K562 (cell line): ENCODE data around the gene MLN. TPM values are rescaled to one million over a fixed set of nuclear protein-coding genes. Genes with fewer than 3 reads are reported as not detected.
A peak's percentile ranks its signal among the peaks of the same experiment; 100 is the strongest.

Source experiments
- CREM ChIP-seq: IDR thresholded peaks from 2 replicates; pipeline ENCODE4 v1.6.1; 2014; ENCODE audit warnings: antibody characterized with exemption, low read depth
- DPF2 ChIP-seq: fragments of 450-650 bp; IDR thresholded peaks from 2 replicates; pipeline ENCODE4 v1.6.1; 2016
- E2F1 ChIP-seq: sonication (generic); formaldehyde crosslinking; IDR thresholded peaks from 2 replicates; pipeline ENCODE4 v1.8.1; 2023; ENCODE audit warnings: mild to moderate bottlenecking, missing genetic modification reagents, moderate library complexity
- ERF ChIP-seq: fragments of 450-650 bp; formaldehyde crosslinking; IDR thresholded peaks from 2 replicates; pipeline ENCODE4 v1.4.0; 2020; ENCODE audit warnings: mild to moderate bottlenecking, mixed read lengths
- FOXA1 ChIP-seq: fragments of 450-650 bp; IDR thresholded peaks from 2 replicates; pipeline ENCODE4 v1.6.1; 2016; ENCODE audit warnings: mild to moderate bottlenecking, borderline replicate concordance
- HDAC1 ChIP-seq, 2 experiments: fragments of 450-650 bp; IDR thresholded peaks; 2 replicates each; pipeline ENCODE4 v1.6.1; 2016 to 2017; ENCODE audit warnings: inconsistent platforms in 1 of 2, mild to moderate bottlenecking in 1 of 2, moderate library complexity in 1 of 2
- HDGF ChIP-seq: fragments of 450-650 bp; IDR thresholded peaks from 2 replicates; pipeline ENCODE4 v1.6.1; 2016
- ILF3 ChIP-seq: fragments of 450-650 bp; IDR thresholded peaks from 2 replicates; pipeline ENCODE4 v1.6.1; 2018; ENCODE audit warnings: antibody characterized with exemption, mild to moderate bottlenecking, moderate library complexity, borderline replicate concordance
- ILK ChIP-seq: fragments of 450-650 bp; IDR thresholded peaks from 2 replicates; pipeline ENCODE4 v1.6.1; 2016; ENCODE audit warnings: missing genetic modification characterization, low read depth, mild to moderate bottlenecking, missing compliant biosample characterization, moderate library complexity, borderline replicate concordance
- LARP7 ChIP-seq: fragments of 450-650 bp; IDR thresholded peaks from 2 replicates; pipeline ENCODE4 v1.6.1; 2016
- MAX ChIP-seq: sonication (generic); formaldehyde crosslinking; IDR thresholded peaks from 2 replicates; pipeline ENCODE4 v1.9.0; 2022; ENCODE audit warnings: mild to moderate bottlenecking, missing genetic modification reagents
- NFIC ChIP-seq: fragments of 450-650 bp; IDR thresholded peaks from 2 replicates; pipeline ENCODE4 v1.6.1; 2017; ENCODE audit warnings: mild to moderate bottlenecking, inconsistent platforms
- NRF1 ChIP-seq, 2 experiments: fragments of 450-650 bp; IDR thresholded peaks in 1 of 2; conservative IDR thresholded peaks in 1 of 2; 2 replicates each; pipeline ENCODE4 v1.6.1; 2014; ENCODE audit warnings: mild to moderate bottlenecking in 2 of 2
- OTX1 ChIP-seq: fragments of 450-650 bp; formaldehyde crosslinking; IDR thresholded peaks from 2 replicates; pipeline ENCODE4 v1.4.0; 2022; ENCODE audit warnings: mild to moderate bottlenecking
- PHF20 ChIP-seq: fragments of 450-650 bp; IDR thresholded peaks from 2 replicates; pipeline ENCODE4 v1.6.1; 2018; ENCODE audit not compliant: partially characterized antibody
- PYGO2 ChIP-seq: fragments of 450-650 bp; IDR thresholded peaks from 2 replicates; pipeline ENCODE4 v1.6.1; 2016; ENCODE audit warnings: mild to moderate bottlenecking, missing genetic modification characterization, moderate library complexity, missing compliant biosample characterization
- TBP ChIP-seq: optimal IDR thresholded peaks from 2 replicates; pipeline ENCODE3; 2011; ENCODE audit warnings: low read depth, low read length, improper control_type of control experiment
- TFAP4 ChIP-seq: sonication (generic); formaldehyde crosslinking; IDR thresholded peaks from 2 replicates; pipeline ENCODE4 v1.8.0; 2022; ENCODE audit warnings: missing genetic modification reagents, mild to moderate bottlenecking, moderate library complexity, borderline replicate concordance
- UBTF ChIP-seq, 2 experiments: IDR thresholded peaks; 2 replicates each; pipeline ENCODE4 v1.6.1; 2012; ENCODE audit warnings: improper control_type of control experiment in 2 of 2, low read depth in 2 of 2, low read length in 2 of 2, borderline replicate concordance in 1 of 2
- ZC3H4 ChIP-seq: sonication (generic); formaldehyde crosslinking; IDR thresholded peaks from 2 replicates; pipeline ENCODE4 v1.9.0; 2021; ENCODE audit warnings: missing genetic modification reagents, borderline replicate concordance
- ZNF232 ChIP-seq: sonication (generic); formaldehyde crosslinking; IDR thresholded peaks from 2 replicates; pipeline ENCODE4 v1.8.0; 2022; ENCODE audit warnings: mild to moderate bottlenecking, missing genetic modification reagents
- polyA plus RNA-seq, 8 experiments: library from polyadenylated mRNA; depleted of rRNA in 4 of 8; stranded (reverse) in 5 of 8; unstranded in 3 of 8; fragments of >200 nt; fragmentation: Nextera tagmentation in 2 of 8; fragmentation: Illumina TruSeq in 1 of 8; extraction: Ambion mirVana in 2 of 8; extraction: Trizol in 1 of 8; gene quantifications; 2 replicates each; pipeline versions ENCODE4 v1.2.1 to v1.2.3, GENCODE V29; 2011 to 2014; ENCODE audit warnings: inconsistent platforms in 1 of 8, missing spikeins in 1 of 8
- total RNA-seq, 7 experiments: library from RNA; depleted of rRNA in 6 of 7; stranded (reverse); fragments of >200 nt in 6 of 7; fragmentation: Illumina TruSeq in 2 of 7; extraction: Trizol in 2 of 7; gene quantifications; 2 replicates each; pipeline versions ENCODE4 v1.2.1 to v1.2.3, GENCODE V29; 2011 to 2021; ENCODE audit warnings: low replicate concordance in 1 of 7
- TF ChIP-seq, protein P1 (sequence below), 2 experiments: fragments of 450-650 bp; conservative IDR thresholded peaks; 2 replicates each; pipeline ENCODE4 v1.6.1; 2017; ENCODE audit warnings: mild to moderate bottlenecking in 2 of 2, moderate library complexity in 2 of 2

MLN gene
- total and polyA plus RNA-seq, 9 of the 15 experiments (the other 6 are each of a cell fraction or from before 2014, with no cell fraction given): not detected

- TF ChIP-seq UBTF (IDR thresholded peaks at IDR 0.05; ENCODE audit: borderline replicate concordance in 1 of 2, low read depth in 2 of 2, low read length in 2 of 2) (peak in 1 of 2 experiments; percentile 56; a peak in 2 of 4 replicates), FOXA1 (no peak), MAX (CRISPR knock-in tag) (peak; percentile 46; the same call in 1 of the 2 replicates), ZNF232 (CRISPR knock-in tag) (0 out of 2 replicates have a peak, but pooled peaks have one; percentile 47), OTX1 (CRISPR knock-in tag) (peak; percentile 62; the same call in 1 of the 2 replicates), ILF3 (0 out of 2 replicates have a peak, but pooled peaks have one; percentile 44), TBP (peak; percentile 46), ILK (tag) (no peak), HDAC1 (IDR thresholded peaks at IDR 0.05) (peak in 1 of 2 experiments; percentile 90; a peak in 2 of 4 replicates), LARP7 (peak; percentile 29; the same call in 1 of the 2 replicates), DPF2 (0 out of 2 replicates have a peak, but pooled peaks have one; percentile 44), HDGF (peak; percentile 82; the same call in 1 of the 2 replicates), PYGO2 (tag) (no peak), ZC3H4 (CRISPR knock-in tag) (0 out of 2 replicates have a peak, but pooled peaks have one; percentile 16), TFAP4 (CRISPR knock-in tag) (peak; percentile 90), CREM (peak; percentile 42; the same call in 1 of the 2 replicates), ERF (0 out of 2 replicates have a peak, but pooled peaks have one; percentile 19), PHF20 (peak; percentile 26), NFIC (0 out of 2 replicates have a peak, but pooled peaks have one; percentile 3), E2F1 (CRISPR knock-in tag) (no peak), NRF1 (conservative IDR thresholded peaks at IDR 0.05 in 1 of 2, IDR thresholded peaks at IDR 0.05 in 1 of 2) (peak in 1 of 2 experiments; percentile 69; a peak in 3 of 4 replicates)
- TF ChIP-seq, protein P1, sequence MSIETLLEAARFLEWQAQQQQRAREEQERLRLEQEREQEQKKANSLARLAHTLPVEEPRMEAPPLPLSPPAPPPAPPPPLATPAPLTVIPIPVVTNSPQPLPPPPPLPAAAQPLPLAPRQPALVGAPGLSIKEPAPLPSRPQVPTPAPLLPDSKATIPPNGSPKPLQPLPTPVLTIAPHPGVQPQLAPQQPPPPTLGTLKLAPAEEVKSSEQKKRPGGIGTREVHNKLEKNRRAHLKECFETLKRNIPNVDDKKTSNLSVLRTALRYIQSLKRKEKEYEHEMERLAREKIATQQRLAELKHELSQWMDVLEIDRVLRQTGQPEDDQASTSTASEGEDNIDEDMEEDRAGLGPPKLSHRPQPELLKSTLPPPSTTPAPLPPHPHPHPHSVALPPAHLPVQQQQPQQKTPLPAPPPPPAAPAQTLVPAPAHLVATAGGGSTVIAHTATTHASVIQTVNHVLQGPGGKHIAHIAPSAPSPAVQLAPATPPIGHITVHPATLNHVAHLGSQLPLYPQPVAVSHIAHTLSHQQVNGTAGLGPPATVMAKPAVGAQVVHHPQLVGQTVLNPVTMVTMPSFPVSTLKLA (conservative IDR thresholded peaks at IDR 0.05): peak in 1 of 2 experiments; percentile 73; a peak in 3 of 4 replicates
Measured at GRCh38 chr6:33787954-33788693, 15.7 kb downstream of the MLN start (continued).
